Stimulated activated naive B cell treated with anti-CD40 and anti-IgM and Interleukin-4, amounts not matched to agents 10 μg/mL and 1 μg/mL and 100 μg/mL, for 72 hours (primary cell): Measurements from ENCODE around the gene GJA5.
A peak's percentile ranks its signal among the peaks of the same experiment; 100 is the strongest.

ENCODE experiments used
- ATAC-seq, 2 donors: fragments of 150-1000 bp; cut with Tn5 transposase; replicated peaks; 2 replicates each; pipeline ENCODE4 v1.10.0; 2021; ENCODE audit warnings: moderate library complexity in 1 of 2
- DNase-seq: peaks from one replicate; pipeline ENCODE4 v3.0.0; 2021
- H3K27ac Mint-ChIP-seq: one replicate; pipeline ENCODE4 v1.8.0; 2022; ENCODE audit warnings: mild to moderate bottlenecking, mixed read lengths
- H3K27me3 Mint-ChIP-seq, 2 donors: one replicate each; pipeline ENCODE4 v1.8.0; 2022; ENCODE audit warnings: mixed read lengths in 2 of 2
- H3K36me3 Mint-ChIP-seq, 2 donors: one replicate each; pipeline ENCODE4 v1.8.0; 2022; ENCODE audit warnings: mixed read lengths in 2 of 2, mild to moderate bottlenecking in 1 of 2
- H3K4me1 Mint-ChIP-seq, 2 donors: one replicate each; pipeline ENCODE4 v1.8.0; 2022; ENCODE audit warnings: mixed read lengths in 2 of 2, mild to moderate bottlenecking in 1 of 2
- H3K4me3 Mint-ChIP-seq, 2 donors: one replicate each; pipeline ENCODE4 v1.8.0; 2022; ENCODE audit warnings: mild to moderate bottlenecking in 2 of 2, mixed read lengths in 2 of 2, moderate library complexity in 1 of 2
- H3K9me3 Mint-ChIP-seq, 2 donors: one replicate each; pipeline ENCODE4 v1.8.0; 2022; ENCODE audit warnings: mixed read lengths in 2 of 2, mild to moderate bottlenecking in 1 of 2

Gene GJA5

GRCh38 chr1:147777694-147778093 lies 17.3 kb upstream of the GJA5 start:
- Mint-ChIP-seq H3K36me3 (no peaks in the 10 kb centered on the region), H3K9me3 (peaks cover 0 to 2% of the 10 kb centered on the region in 2 donors), H3K4me1 (peaks cover 6 to 9% of the 10 kb centered on the region in 2 donors), H3K4me3 (no peak overlapping the region), H3K27me3 (peaks cover 37 to 63% of the 10 kb centered on the region in 2 donors), H3K27ac (no peak overlapping the region)
- DNase-seq (no peak), ATAC-seq (no peak)

- H3K27me3 Mint-ChIP-seq, result peaks cover 23 to 45% of the 10 kb centered on the region in 2 donors
Observed at GRCh38 chr1:147773215-147773715, 12.9 kb upstream of the GJA5 start.

GRCh38 chr1:147772570-147772969 lies 12.2 kb upstream of the GJA5 start:
- DNase-seq (no peak), ATAC-seq (no peak)
- Mint-ChIP-seq H3K27ac (no peak overlapping the region), H3K9me3 (no peaks in the 10 kb centered on the region), H3K4me3 (no peak overlapping the region), H3K27me3 (peaks cover 22 to 40% of the 10 kb centered on the region in 2 donors), H3K4me1 (peaks cover 15 to 25% of the 10 kb centered on the region in 2 donors), H3K36me3 (peaks cover 0 to 1% of the 10 kb centered on the region in 2 donors)

More at GRCh38 chr1:147773215-147773715, 12.9 kb upstream of the GJA5 start:
- H3K36me3 Mint-ChIP-seq, result peaks cover 0 to 1% of the 10 kb centered on the region in 2 donors
- H3K27ac Mint-ChIP-seq, result no peak overlapping the region
- ATAC-seq (no peak), DNase-seq (no peak)
- H3K9me3 Mint-ChIP-seq, result no peaks in the 10 kb centered on the region
- peaks cover 15 to 25% of the 10 kb centered on the region in 2 donors for H3K4me1 Mint-ChIP-seq
- H3K4me3 Mint-ChIP-seq, result peak overlapping the region in 1 of 2 donors; percentile 20

GRCh38 chr1:147771226-147772125 lies 11.1 kb upstream of the GJA5 start:
- Mint-ChIP-seq H3K9me3 (no peaks in the 10 kb centered on the region), H3K4me3 (peak overlapping the region; percentile 47 to 53), H3K27ac (peak overlapping the region; percentile 59), H3K27me3 (peaks cover 22 to 30% of the 10 kb centered on the region in 2 donors), H3K4me1 (peaks cover 15 to 25% of the 10 kb centered on the region in 2 donors), H3K36me3 (peaks cover 0 to 1% of the 10 kb centered on the region in 2 donors)
- ATAC-seq (peak; percentile 85 to 89), DNase-seq (peak; percentile 20)

GRCh38 chr1:147769106-147769505 lies 8.7 kb upstream of the GJA5 start:
- Mint-ChIP-seq H3K27ac (no peak overlapping the region), H3K4me3 (no peak overlapping the region), H3K27me3 (peaks cover 15 to 24% of the 10 kb centered on the region in 2 donors), H3K9me3 (no peaks in the 10 kb centered on the region), H3K36me3 (peaks cover 0 to 1% of the 10 kb centered on the region in 2 donors), H3K4me1 (peaks cover 15 to 25% of the 10 kb centered on the region in 2 donors)
- DNase-seq (no peak), ATAC-seq (no peak)

- H3K9me3 Mint-ChIP-seq, result no peaks in the 10 kb centered on the region
- no peak for DNase-seq
- no peak overlapping the region for H3K4me3 Mint-ChIP-seq
- H3K27ac Mint-ChIP-seq, result no peak overlapping the region
- ATAC-seq, result no peak
- peaks cover 12 to 19% of the 10 kb centered on the region in 2 donors for H3K27me3 Mint-ChIP-seq
- peaks cover 15 to 23% of the 10 kb centered on the region in 2 donors for H3K4me1 Mint-ChIP-seq
- peaks cover 0 to 1% of the 10 kb centered on the region in 2 donors for H3K36me3 Mint-ChIP-seq
Observed at GRCh38 chr1:147768582-147768981, 8.2 kb upstream of the GJA5 start.

- ATAC-seq (no peak), DNase-seq (no peak)
- no peak overlapping the region for H3K4me3 Mint-ChIP-seq
- H3K4me1 Mint-ChIP-seq, result peaks cover 11 to 20% of the 10 kb centered on the region in 2 donors
- H3K9me3 Mint-ChIP-seq, result no peaks in the 10 kb centered on the region
- no peak overlapping the region for H3K27ac Mint-ChIP-seq
- H3K36me3 Mint-ChIP-seq, result peaks cover 0 to 1% of the 10 kb centered on the region in 2 donors
- H3K27me3 Mint-ChIP-seq, result peaks cover 8 to 14% of the 10 kb centered on the region in 2 donors
Observed at GRCh38 chr1:147768101-147768500, 7.7 kb upstream of the GJA5 start.

- ATAC-seq, result peak; percentile 74 to 82
- H3K4me3 Mint-ChIP-seq, result no peak overlapping the region
Observed at GRCh38 chr1:147762233-147763024, 2.0 kb upstream of the GJA5 start.

GRCh38 chr1:147758379-147759100 lies 1.9 kb downstream of the GJA5 start:
- Mint-ChIP-seq H3K4me3 (no peak overlapping the region), H3K36me3 (no peaks in the 10 kb centered on the region), H3K27ac (no peak overlapping the region), H3K27me3 (no peaks in the 10 kb centered on the region), H3K9me3 (no peaks in the 10 kb centered on the region), H3K4me1 (peaks cover 26 to 40% of the 10 kb centered on the region in 2 donors)
- DNase-seq, result no peak
- no peak for ATAC-seq

More at GRCh38 chr1:147762233-147763024, 2.0 kb upstream of the GJA5 start:
- H3K36me3 Mint-ChIP-seq, result no peaks in the 10 kb centered on the region
- H3K27ac Mint-ChIP-seq, result peak overlapping the region; percentile 7
- peaks cover 22 to 40% of the 10 kb centered on the region in 2 donors for H3K4me1 Mint-ChIP-seq
- no peaks in the 10 kb centered on the region for H3K9me3 Mint-ChIP-seq
- H3K27me3 Mint-ChIP-seq, result no peaks in the 10 kb centered on the region
- DNase-seq, result no peak

- Mint-ChIP-seq H3K4me1 (peaks cover 22 to 30% of the 10 kb centered on the region in 2 donors), H3K4me3 (no peak overlapping the region), H3K27ac (no peak overlapping the region), H3K36me3 (no peaks in the 10 kb centered on the region), H3K27me3 (no peaks in the 10 kb centered on the region), H3K9me3 (no peaks in the 10 kb centered on the region)
- DNase-seq, result no peak
- ATAC-seq, result no peak
Observed at GRCh38 chr1:147757015-147757990, 3.1 kb downstream of the GJA5 start.

- no peaks in the 10 kb centered on the region for H3K36me3 Mint-ChIP-seq
- no peak overlapping the region for H3K27ac Mint-ChIP-seq
- H3K4me1 Mint-ChIP-seq, result peaks cover 15 to 20% of the 10 kb centered on the region in 2 donors
- no peaks in the 10 kb centered on the region for H3K9me3 Mint-ChIP-seq
- no peaks in the 10 kb centered on the region for H3K27me3 Mint-ChIP-seq
- ATAC-seq, result no peak
- H3K4me3 Mint-ChIP-seq, result no peak overlapping the region
- DNase-seq, result no peak
Observed at GRCh38 chr1:147756341-147756740, 4.1 kb downstream of the GJA5 start.

GRCh38 chr1:147754661-147755060 lies 5.7 kb downstream of the GJA5 start:
- no peaks in the 10 kb centered on the region for H3K27me3 Mint-ChIP-seq
- no peak overlapping the region for H3K4me3 Mint-ChIP-seq
- H3K27ac Mint-ChIP-seq, result no peak overlapping the region
- DNase-seq (no peak), ATAC-seq (no peak)
- H3K9me3 Mint-ChIP-seq, result no peaks in the 10 kb centered on the region
- H3K36me3 Mint-ChIP-seq, result no peaks in the 10 kb centered on the region
- H3K4me1 Mint-ChIP-seq, result peaks cover 3 to 6% of the 10 kb centered on the region in 2 donors

GRCh38 chr1:147753081-147753480 lies 7.3 kb downstream of the GJA5 start:
- DNase-seq (no peak), ATAC-seq (no peak)
- H3K27me3 Mint-ChIP-seq, result no peaks in the 10 kb centered on the region
- no peak overlapping the region for H3K4me3 Mint-ChIP-seq
- no peaks in the 10 kb centered on the region for H3K36me3 Mint-ChIP-seq
- H3K27ac Mint-ChIP-seq, result no peak overlapping the region
- H3K9me3 Mint-ChIP-seq, result no peaks in the 10 kb centered on the region
- H3K4me1 Mint-ChIP-seq, result peaks cover 0 to 4% of the 10 kb centered on the region in 2 donors
